ENCODE measurements around the gene SUPT20HL1. TPM values are rescaled to one million over a fixed set of nuclear protein-coding genes. Genes with fewer than 3 reads are reported as not detected.

The SUPT20HL1 gene
- total RNA-seq, 6 donors from 2014 or later, result not detected

DNA sequence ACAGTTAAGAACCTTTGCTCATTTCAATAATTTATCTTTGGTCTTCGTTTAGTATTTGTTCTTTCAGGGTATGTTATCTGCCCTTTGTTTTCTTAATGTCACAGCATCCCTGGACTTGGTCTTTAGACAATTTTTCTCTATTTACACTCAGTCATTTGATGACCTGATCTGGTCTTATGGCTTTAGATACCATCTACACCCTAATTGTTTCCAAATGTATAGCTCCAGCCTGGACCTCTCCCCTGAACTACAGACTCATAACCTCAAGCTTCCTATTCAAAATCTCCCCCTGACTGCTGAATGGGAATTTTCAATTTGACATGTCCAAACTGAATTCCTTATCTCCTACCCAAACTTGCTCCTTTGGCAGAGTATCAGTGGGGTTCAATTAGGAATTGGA, 42.9 kb upstream of the SUPT20HL1 start:
- H3K4me1 ChIP-seq, result no peaks in the 10 kb centered on the region
- H3K27me3 ChIP-seq, result no peaks in the 10 kb centered on the region
- TF ChIP-seq EP300 (IDR thresholded peaks at IDR 0.05), result no peak
- no peak for TF ChIP-seq POLR2A (IDR thresholded peaks at IDR 0.05)
- TF ChIP-seq POLR2AphosphoS5 (IDR thresholded peaks at IDR 0.05), result no peak
- TF ChIP-seq, protein P1, sequence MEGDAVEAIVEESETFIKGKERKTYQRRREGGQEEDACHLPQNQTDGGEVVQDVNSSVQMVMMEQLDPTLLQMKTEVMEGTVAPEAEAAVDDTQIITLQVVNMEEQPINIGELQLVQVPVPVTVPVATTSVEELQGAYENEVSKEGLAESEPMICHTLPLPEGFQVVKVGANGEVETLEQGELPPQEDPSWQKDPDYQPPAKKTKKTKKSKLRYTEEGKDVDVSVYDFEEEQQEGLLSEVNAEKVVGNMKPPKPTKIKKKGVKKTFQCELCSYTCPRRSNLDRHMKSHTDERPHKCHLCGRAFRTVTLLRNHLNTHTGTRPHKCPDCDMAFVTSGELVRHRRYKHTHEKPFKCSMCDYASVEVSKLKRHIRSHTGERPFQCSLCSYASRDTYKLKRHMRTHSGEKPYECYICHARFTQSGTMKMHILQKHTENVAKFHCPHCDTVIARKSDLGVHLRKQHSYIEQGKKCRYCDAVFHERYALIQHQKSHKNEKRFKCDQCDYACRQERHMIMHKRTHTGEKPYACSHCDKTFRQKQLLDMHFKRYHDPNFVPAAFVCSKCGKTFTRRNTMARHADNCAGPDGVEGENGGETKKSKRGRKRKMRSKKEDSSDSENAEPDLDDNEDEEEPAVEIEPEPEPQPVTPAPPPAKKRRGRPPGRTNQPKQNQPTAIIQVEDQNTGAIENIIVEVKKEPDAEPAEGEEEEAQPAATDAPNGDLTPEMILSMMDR (IDR thresholded peaks at IDR 0.05), result no peak
- no peak overlapping the region for H3K27ac ChIP-seq
- H3K36me3 ChIP-seq, result no peaks in the 10 kb centered on the region
- ATAC-seq (ENCODE audit: low FRiP score in 2 of 2) (no peak), DNase-seq (no peak)
- no peak overlapping the region for H3K4me3 ChIP-seq
- 48 to 57% methylated on average over 1 of the region's 1 CpG for WGBS, 2 donors
- H3K9me3 ChIP-seq, result no peaks in the 10 kb centered on the region

DNA sequence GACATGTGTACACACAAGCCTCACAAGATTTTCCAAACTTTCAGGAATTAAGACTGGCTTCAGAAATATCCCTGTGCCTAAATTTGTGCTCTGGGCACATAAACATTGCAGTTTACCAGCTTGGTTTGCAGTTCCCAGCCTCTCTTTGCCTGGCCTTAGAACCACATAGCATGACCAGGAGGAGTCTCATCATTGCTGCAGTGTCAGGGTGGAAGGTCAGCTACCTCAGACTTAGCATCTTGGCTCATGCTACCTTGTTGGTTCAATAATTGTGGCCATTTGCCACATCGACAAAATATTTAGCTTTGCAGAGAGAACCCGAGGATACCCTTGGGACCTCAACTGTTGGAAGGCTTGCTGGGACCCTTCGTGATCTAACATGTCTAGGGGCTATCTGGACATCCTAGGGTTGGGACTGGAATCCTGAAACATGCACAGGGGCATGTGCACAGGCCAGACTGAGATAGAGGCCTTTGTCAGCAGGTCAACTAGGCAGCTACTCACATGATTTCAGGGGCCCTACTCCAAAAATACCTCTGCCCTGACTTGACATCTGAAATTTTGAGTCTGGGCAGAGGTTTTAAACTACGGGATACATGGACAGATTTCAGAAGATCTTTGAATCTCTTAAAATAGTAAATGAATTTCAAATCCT, 38.6 kb upstream of the SUPT20HL1 start:
- TF ChIP-seq POLR2AphosphoS5 (IDR thresholded peaks at IDR 0.05) (no peak), EP300 (IDR thresholded peaks at IDR 0.05) (no peak), POLR2A (IDR thresholded peaks at IDR 0.05) (no peak)
- TF ChIP-seq, protein P1 (IDR thresholded peaks at IDR 0.05), result no peak
- Histone ChIP-seq H3K36me3 (no peaks in the 10 kb centered on the region), H3K27ac (no peak overlapping the region), H3K4me3 (no peak overlapping the region), H3K27me3 (no peaks in the 10 kb centered on the region), H3K9me3 (no peaks in the 10 kb centered on the region), H3K4me1 (no peaks in the 10 kb centered on the region)
- DNase-seq (no peak), ATAC-seq (ENCODE audit: low FRiP score in 2 of 2) (no peak)
- 79 to 100% methylated on average over 1 to 4 of the region's 4 CpGs for WGBS, 2 donors

DNA sequence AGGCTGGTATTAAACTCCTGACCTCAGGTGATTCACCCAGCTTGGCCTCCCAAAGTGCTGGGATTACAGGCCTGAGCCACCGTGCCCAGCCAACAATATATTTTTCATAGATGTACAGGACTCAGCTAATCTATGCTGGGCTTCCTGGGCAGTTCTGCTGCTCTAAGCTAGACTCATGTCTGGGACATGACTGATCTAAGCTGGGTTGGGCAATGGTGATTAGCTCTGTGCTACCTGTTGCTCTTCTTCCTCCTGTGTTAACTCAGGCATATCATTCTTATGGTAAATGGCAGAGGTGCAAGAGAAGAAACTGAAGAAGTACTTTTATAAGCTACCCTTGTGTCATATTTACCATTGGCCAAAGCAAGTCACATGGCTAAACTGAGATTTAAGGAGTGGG, 35.2 kb upstream of the SUPT20HL1 start:
- no peak overlapping the region for H3K4me3 ChIP-seq
- no peak for TF ChIP-seq EP300 (IDR thresholded peaks at IDR 0.05)
- no peak for TF ChIP-seq POLR2AphosphoS5 (IDR thresholded peaks at IDR 0.05)
- DNase-seq (no peak), ATAC-seq (ENCODE audit: low FRiP score in 2 of 2) (no peak)
- H3K4me1 ChIP-seq, result no peaks in the 10 kb centered on the region
- WGBS, 2 donors, result 100% methylated on average over 1 of the region's 1 CpG; no CpG with 5 or more reads in 1 of the 2 donors
- H3K9me3 ChIP-seq, result no peaks in the 10 kb centered on the region
- no peaks in the 10 kb centered on the region for H3K27me3 ChIP-seq
- H3K36me3 ChIP-seq, result no peaks in the 10 kb centered on the region
- H3K27ac ChIP-seq, result no peak overlapping the region

DNA sequence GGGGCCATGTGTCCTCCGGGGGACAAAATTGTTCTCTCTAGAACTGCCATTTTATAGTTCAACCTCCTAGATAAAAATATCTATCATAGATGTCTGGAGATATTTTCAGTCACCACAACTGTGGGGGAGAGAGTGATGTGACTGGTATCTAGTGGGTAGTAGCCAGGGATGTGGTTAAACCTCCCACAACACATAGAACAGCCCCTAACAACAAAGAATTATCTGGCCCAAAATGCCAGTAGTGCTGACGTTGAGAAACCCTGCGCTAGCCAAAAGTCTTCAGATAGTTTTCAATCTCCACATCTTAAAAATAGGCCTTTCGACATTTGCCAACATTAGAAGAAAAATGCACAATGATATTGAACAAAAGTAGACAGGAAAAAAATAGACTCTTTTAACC, 27.6 kb upstream of the SUPT20HL1 start:
- 73% methylated on average over 4 of the region's 4 CpGs for WGBS, 2 donors
- no peaks in the 10 kb centered on the region for H3K36me3 ChIP-seq
- H3K9me3 ChIP-seq, result no peaks in the 10 kb centered on the region
- ATAC-seq (ENCODE audit: low FRiP score in 2 of 2), result no peak
- no peak overlapping the region for H3K4me3 ChIP-seq
- H3K27me3 ChIP-seq, result no peaks in the 10 kb centered on the region
- no peaks in the 10 kb centered on the region for H3K4me1 ChIP-seq
- TF ChIP-seq, protein P1 (IDR thresholded peaks at IDR 0.05), result no peak
- TF ChIP-seq EP300 (IDR thresholded peaks at IDR 0.05) (no peak), POLR2A (IDR thresholded peaks at IDR 0.05) (no peak), POLR2AphosphoS5 (IDR thresholded peaks at IDR 0.05) (no peak)
- no peak overlapping the region for H3K27ac ChIP-seq
- no peak for DNase-seq

DNA sequence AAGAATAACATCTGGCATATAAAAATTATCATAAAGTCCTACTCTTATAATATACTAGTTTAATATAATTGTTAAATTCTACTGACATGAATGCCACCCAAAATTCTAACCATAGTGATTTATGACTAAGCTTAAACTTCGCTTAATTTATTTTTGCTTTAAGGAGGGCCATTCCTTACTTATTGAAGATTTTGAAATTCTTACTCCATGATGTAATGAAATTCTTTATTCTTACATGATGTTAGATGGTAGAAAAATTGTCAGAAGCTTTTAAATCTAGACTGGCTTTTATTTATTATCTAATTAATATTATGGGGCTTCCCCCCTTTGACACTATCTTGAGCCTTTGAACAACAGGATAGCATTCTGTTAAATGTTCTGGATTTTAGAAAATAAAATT, 27.1 kb upstream of the SUPT20HL1 start:
- no peak overlapping the region for H3K4me3 ChIP-seq
- ATAC-seq (ENCODE audit: low FRiP score in 2 of 2), result no peak
- no peaks in the 10 kb centered on the region for H3K27me3 ChIP-seq
- 77 to 84% methylated on average over 1 of the region's 1 CpG for WGBS, 2 donors
- no peak for DNase-seq
- no peaks in the 10 kb centered on the region for H3K9me3 ChIP-seq
- no peak overlapping the region for H3K27ac ChIP-seq
- H3K4me1 ChIP-seq, result no peaks in the 10 kb centered on the region
- H3K36me3 ChIP-seq, result no peaks in the 10 kb centered on the region
- TF ChIP-seq, protein P1 (IDR thresholded peaks at IDR 0.05), result no peak

Data from upper lobe of left lung (tissue), 6 donors.